GM21526 (cell line): ENCODE data around the gene LMTK3.

Source experiments
- ATAC-seq: cut with Tn5 transposase; IDR thresholded peaks from one replicate; pipeline ENCODE4 v1.9.1; 2021; ENCODE audit warnings: moderate library complexity; ENCODE audit not compliant: unreplicated experiment, low FRiP score

LMTK3 gene

GRCh38 chr19:48511800-48512503 is at the start of gene LMTK3:
TSS of gene LMTK3 (minus strand) at chr19:48511835. CDS start at chr19:48511576, 259 bp downstream.
- ATAC-seq, result no peak

DNA sequence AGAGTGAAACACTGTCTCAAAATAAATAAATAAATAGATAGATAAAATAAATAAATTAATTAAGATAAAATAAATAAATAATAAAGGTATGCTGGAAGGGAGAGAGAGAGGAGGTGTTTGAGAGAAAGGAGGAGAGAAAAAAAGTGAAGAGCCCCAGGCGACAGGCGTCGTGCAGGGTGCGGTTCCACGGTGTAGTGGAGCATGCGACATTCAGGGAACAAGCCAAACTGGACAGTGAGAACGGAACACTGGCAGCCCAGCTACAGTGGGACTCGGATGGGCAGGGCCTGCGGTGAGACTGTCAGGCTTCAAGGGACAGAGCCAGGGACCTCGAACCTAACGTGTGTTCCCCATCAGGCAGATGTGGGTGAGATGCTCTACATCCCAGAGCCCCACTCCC is 49.8 kb upstream of the LMTK3 start:
- no peak for ATAC-seq

- no peak for ATAC-seq
These were observed 48.5 kb upstream of the LMTK3 start for GRCh38 chr19:48560095-48560530.

DNA sequence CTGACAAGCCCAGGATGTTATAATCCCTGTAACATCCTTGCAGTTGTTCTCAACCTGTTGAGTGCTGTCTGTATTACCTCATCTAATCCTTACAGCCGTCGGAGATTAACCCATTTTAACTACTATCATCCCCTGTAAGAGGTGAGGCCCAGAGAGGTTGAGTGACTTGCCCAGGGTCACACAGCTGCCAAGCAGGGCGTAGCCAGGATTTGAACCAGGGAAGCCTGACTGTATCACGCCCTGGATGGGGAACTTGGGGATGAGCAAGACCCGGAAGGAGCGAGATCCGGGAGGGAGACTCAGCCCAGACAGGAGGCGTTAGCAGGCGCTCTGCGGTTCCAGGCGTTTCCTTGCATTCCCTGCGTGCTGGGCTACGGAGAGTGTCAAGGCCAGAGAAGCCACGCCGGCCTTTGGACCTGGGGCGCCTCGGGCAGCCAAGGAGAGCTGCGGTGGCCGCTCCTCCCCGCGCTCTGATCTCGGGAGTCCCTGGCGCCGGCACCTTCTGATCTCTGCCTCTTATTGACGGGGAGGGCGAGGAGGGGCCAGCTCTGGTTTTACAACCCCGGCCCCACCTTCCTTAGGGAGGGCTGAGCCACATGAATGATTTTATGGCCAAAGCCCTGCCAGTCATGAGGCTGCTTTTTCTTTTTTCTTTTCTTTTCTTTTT is 46.5 kb upstream of the LMTK3 start:
- ATAC-seq, result no peak

GRCh38 chr19:48556825-48557224 is 45.2 kb upstream of the LMTK3 start:
- no peak for ATAC-seq

GRCh38 chr19:48556163-48556562 is 44.5 kb upstream of the LMTK3 start:
- no peak for ATAC-seq

- ATAC-seq, result no peak
These were observed 42.9 kb upstream of the LMTK3 start for GRCh38 chr19:48554385-48555091.

- no peak for ATAC-seq
These were observed 42.2 kb upstream of the LMTK3 start for GRCh38 chr19:48553676-48554384.

- no peak for ATAC-seq
These were observed 41.0 kb upstream of the LMTK3 start for GRCh38 chr19:48552406-48553322.

DNA sequence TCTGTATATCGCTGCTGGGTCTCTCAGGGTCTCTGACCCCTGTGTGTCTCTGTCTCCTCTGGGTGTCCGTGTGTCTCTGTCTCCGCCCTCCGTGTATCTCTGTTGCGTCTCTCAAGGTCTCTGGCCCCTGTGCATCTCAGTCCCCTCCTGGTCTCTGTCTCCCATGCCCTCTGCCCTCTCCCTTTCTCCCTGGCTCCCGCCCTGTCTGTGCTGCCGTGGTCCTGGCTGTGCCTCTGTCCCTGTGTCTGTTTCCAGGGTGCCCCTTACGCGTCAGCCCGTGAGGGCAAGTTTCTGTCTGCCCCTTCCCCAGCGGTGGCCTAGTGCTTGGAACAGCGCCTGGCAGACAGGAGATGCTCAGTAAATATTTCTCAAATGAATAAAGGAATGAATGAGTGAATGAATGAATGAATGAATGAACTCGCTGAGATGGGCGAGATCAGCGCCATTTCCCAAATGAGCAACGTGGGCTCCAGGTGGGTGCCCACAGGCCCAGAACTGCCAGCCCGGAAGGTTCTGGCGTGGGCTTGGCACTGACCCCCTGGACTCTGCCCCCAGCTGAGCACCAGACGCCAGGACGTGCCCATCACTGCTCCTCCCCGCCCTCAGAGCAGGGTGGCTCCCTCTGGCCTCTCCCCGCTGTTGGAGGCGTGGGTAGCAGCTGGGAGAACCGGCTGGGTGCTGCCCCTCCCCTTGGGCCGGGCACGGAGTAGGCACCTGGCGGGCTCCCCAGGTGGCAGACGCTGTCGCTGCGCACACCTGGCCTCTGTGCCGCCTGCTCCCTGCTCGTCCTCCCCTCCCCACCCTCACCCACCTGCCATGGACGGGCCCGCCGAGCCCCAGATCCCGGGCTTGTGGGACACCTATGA is 40.0 kb upstream of the LMTK3 start, which contains the start of gene SULT2B1:
SULT2B1 (plus strand) TSS at position 736 of the 866 bp plus-strand sequence; CDS start at position 817, 81 bp downstream.
- no peak for ATAC-seq

DNA sequence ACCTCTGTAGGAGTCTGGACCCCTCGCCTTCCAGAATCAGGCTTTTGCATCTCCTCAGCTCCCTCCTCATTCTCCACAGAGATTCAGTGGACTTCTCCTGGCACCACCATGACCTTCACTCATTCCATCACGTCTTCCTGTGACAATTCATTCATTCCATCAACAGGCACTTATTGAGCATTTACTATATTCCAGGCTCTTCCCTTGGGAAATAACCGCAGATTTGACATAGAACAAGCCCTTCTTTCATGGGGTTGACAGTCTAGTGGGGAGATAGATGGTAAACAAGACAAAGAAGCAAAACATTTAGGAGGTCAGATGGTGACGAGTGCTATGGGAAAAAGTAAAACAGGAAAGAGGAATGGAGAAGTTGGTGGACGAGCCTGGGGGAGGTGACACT is 37.7 kb upstream of the LMTK3 start:
- ATAC-seq, result no peak

GRCh38 chr19:48548253-48548911 is 36.7 kb upstream of the LMTK3 start:
- no peak for ATAC-seq

DNA sequence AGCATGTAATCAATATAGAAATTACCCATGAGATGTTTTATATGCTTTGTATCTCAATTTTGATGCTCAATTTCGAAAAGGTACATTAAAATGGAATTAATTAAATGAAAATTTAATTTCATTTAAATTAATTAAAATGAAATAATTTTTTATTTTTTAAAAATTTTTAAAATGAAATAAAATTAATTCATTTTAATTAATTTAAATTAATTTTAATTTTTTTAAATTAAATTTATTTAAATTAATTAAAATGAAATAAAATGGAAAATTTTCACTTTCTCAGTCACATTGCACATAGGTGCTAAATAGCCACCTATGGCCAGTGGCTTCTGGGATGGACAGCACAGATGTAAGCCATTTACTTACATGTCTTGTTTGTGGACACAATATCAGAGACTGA is 36.1 kb upstream of the LMTK3 start:
- ATAC-seq, result no peak

DNA sequence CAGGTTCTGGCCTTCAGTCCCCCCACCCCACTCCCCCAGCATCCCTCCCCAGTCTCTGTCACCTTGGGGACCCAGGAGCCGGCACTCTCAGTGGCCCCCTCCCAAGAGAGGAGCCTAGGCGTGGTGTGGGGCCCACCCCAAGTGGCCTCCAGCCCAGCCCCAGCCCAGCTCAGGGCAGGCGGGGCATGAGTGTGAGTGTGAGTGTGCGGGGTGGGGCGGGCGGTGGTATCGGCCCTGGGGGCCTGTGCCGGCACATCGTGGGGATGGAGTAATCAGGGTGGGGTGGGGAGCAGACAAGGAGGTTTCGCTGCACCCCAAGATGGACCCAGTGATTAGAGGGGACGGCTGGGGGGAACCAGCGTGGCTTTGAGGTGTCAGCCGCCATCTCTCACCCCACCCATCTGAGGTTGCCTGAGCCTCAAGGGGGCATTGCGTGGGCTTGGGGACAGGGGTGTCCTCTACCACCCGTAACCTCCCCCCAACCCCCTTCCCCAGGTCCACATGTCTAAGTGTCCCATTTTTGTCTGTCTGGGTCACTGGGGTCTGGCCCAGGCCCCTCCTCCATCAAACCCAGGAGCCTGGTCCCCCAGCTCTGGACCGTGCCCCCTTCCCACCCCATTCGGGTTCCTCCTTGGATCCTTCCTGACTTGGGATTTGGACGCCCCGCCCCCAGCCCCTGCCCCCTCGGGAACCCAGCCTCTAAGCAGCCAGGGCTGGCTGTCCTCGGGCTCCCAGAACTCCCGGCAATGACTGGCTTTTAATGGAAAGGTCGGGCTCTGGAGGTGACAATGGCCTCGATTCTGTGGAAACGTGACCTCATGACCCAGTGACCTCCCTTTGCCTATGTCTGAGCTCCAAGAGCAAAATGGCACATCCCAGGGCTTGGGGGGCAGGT is 33.5 kb upstream of the LMTK3 start:
- ATAC-seq, result no peak

- ATAC-seq, result no peak
These were observed 31.6 kb upstream of the LMTK3 start for GRCh38 chr19:48543121-48543710.

DNA sequence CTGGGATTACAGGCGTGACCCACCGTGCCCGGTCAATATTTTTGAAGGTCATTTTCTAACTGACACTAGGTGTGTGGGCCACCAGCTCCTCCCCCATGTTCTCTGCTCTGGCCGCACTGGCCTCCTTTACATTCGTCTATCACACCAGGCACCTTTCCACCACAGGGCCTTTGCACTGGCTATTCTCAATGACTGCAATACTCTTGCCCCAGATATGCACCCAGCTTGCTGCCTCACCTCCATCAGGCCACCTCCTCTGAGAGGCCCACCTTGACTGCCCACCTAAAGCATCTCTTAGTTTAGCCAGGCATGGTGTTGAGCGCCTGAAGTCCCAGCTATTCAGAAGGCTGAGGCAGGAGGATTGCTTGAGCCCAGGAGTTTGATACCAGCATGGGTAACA is 30.2 kb upstream of the LMTK3 start:
- ATAC-seq, result no peak

- ATAC-seq, result no peak
These were observed 28.5 kb upstream of the LMTK3 start for GRCh38 chr19:48540110-48540509.
